ENCODE measurements around the gene STK25. TPM values are rescaled to one million over a fixed set of nuclear protein-coding genes. Genes with fewer than 3 reads are reported as not detected.
"Not testable (repeated sequence)": the region's sequence is repeated elsewhere in the genome, so short reads cannot be mapped to it uniquely, and the experiment has no call there.

Gene STK25
- polyA plus RNA-seq, 3 donors: 62.7 to 215 (median 69.5) TPM

GRCh38 chr2:241530571-241530970 is 22.2 kb upstream of the STK25 start:
- Histone ChIP-seq H3K79me2 (ENCODE audit: insufficient read depth, low read length) (no peaks in the 10 kb centered on the region), H3K9ac (ENCODE audit: insufficient read depth, low read length, poor library complexity, severe bottlenecking) (no peak overlapping the region), H3K4me3 (replicated peaks in 1 of 3; ENCODE audit: low read depth in 2 of 3, low read length in 3 of 3) (no peak overlapping the region), H2AFZ (ENCODE audit: insufficient read depth, low read depth, low read length, poor library complexity, severe bottlenecking) (no peak overlapping the region), H3K4me1 (ENCODE audit: control insufficient read depth in 1 of 2, insufficient read depth in 2 of 2, low read length in 2 of 2) (no peaks in the 10 kb centered on the region), H3K9me3 (replicated peaks in 1 of 2; ENCODE audit: control insufficient read depth in 1 of 2, insufficient read depth in 1 of 2, low read length in 2 of 2) (peaks cover 7 to 11% of the 10 kb centered on the region in 2 donors), H4K20me1 (ENCODE audit: insufficient read depth, low read length) (no peaks in the 10 kb centered on the region), H3K27me3 (ENCODE audit: control insufficient read depth in 2 of 2, insufficient read depth in 2 of 2, low read length in 2 of 2) (no peaks in the 10 kb centered on the region), H3K27ac (ENCODE audit: low read depth in 1 of 2, low read length in 2 of 2) (no peak overlapping the region), H3K4me2 (replicated peaks; ENCODE audit: extremely low read depth, low read length, poor library complexity, severe bottlenecking) (no peak overlapping the region), H3K36me3 (replicated peaks in 1 of 2; ENCODE audit: control insufficient read depth in 1 of 2, insufficient read depth in 2 of 2, low read length in 2 of 2) (no peaks in the 10 kb centered on the region)
- H3K27me3 Mint-ChIP-seq (ENCODE audit: low read depth in 3 of 3): peaks cover 7 to 12% (median 11%) of the 10 kb centered on the region in 3 donors
- no peak for TF ChIP-seq CTCF (IDR thresholded peaks at IDR 0.05)
- DNase-seq: no peak
- WGBS (ENCODE audit: insufficient coverage): 85% methylated on average over 3 of the region's 8 CpGs
- intact Hi-C loops (cut with micrococcal nuclease): no loop called here
- no peak overlapping the region for H3K27ac Mint-ChIP-seq
- no peaks in the 10 kb centered on the region for H3K36me3 Mint-ChIP-seq
- H3K9me3 Mint-ChIP-seq: peaks cover 5 to 19% (median 16%) of the 10 kb centered on the region in 7 donors
- H3K4me3 Mint-ChIP-seq: no peak overlapping the region
- no peaks in the 10 kb centered on the region for H3K4me1 Mint-ChIP-seq

- H3K4me1 ChIP-seq (ENCODE audit: control insufficient read depth in 1 of 2, insufficient read depth in 2 of 2, low read length in 2 of 2); H3K79me2 ChIP-seq (ENCODE audit: insufficient read depth, low read length); H3K36me3 Mint-ChIP-seq; H3K4me3 Mint-ChIP-seq; DNase-seq; H3K4me2 ChIP-seq (replicated peaks; ENCODE audit: extremely low read depth, low read length, poor library complexity, severe bottlenecking); H3K36me3 ChIP-seq (replicated peaks in 1 of 2; ENCODE audit: control insufficient read depth in 1 of 2, insufficient read depth in 2 of 2, low read length in 2 of 2); H4K20me1 ChIP-seq (ENCODE audit: insufficient read depth, low read length); H3K4me3 ChIP-seq (replicated peaks in 1 of 3; ENCODE audit: low read depth in 2 of 3, low read length in 3 of 3); H3K27me3 ChIP-seq (ENCODE audit: control insufficient read depth in 2 of 2, insufficient read depth in 2 of 2, low read length in 2 of 2); H3K27ac Mint-ChIP-seq; H3K27ac ChIP-seq (ENCODE audit: low read depth in 1 of 2, low read length in 2 of 2); intact Hi-C loops (cut with micrococcal nuclease); H3K4me1 Mint-ChIP-seq; H2AFZ ChIP-seq (ENCODE audit: insufficient read depth, low read depth, low read length, poor library complexity, severe bottlenecking); H3K9ac ChIP-seq (ENCODE audit: insufficient read depth, low read length, poor library complexity, severe bottlenecking): not testable (repeated sequence)
- H3K9me3 ChIP-seq (replicated peaks in 1 of 2; ENCODE audit: control insufficient read depth in 1 of 2, insufficient read depth in 1 of 2, low read length in 2 of 2): peaks cover 7 to 11% of the 10 kb centered on the region in 2 donors
- Mint-ChIP-seq H3K27me3 (ENCODE audit: low read depth in 3 of 3) (peaks cover 10 to 15% (median 13%) of the 10 kb centered on the region in 3 donors), H3K9me3 (peaks cover 7 to 29% (median 20%) of the 10 kb centered on the region in 7 donors)
- 92% methylated on average over 15 of the region's 31 CpGs for WGBS (ENCODE audit: insufficient coverage)
These were observed 17.7 kb upstream of the STK25 start for GRCh38 chr2:241525818-241526780.

Data from CD14-positive monocyte (primary cell).